Cerebellar nuclear complex (tissue), 1 donor: ENCODE results near the gene MKRN3.
"Not testable (repeated sequence)": the region's sequence is repeated elsewhere in the genome, so short reads cannot be mapped to it uniquely, and the experiment has no call there.

ENCODE experiments used
- DNase-seq, 2 experiments: peaks; one replicate each; lab custom pipeline; 2025; lab: John Stamatoyannopoulos, UW

MKRN3 gene

GRCh38 chr15:23589012-23589411 is 23.5 kb downstream of the MKRN3 start:
- no peak for DNase-seq

GRCh38 chr15:23594252-23594770 is 28.8 kb downstream of the MKRN3 start:
- no peak for DNase-seq

GRCh38 chr15:23595368-23595767 is 29.9 kb downstream of the MKRN3 start:
- no peak for DNase-seq

- no peak for DNase-seq
Measured at GRCh38 chr15:23596736-23597135, 31.3 kb downstream of the MKRN3 start.

- DNase-seq = not testable (repeated sequence)
Measured at GRCh38 chr15:23597278-23597677, 31.8 kb downstream of the MKRN3 start.

GRCh38 chr15:23599053-23599452 is 33.6 kb downstream of the MKRN3 start:
- DNase-seq = no peak

GRCh38 chr15:23602124-23602523 is 36.6 kb downstream of the MKRN3 start:
- DNase-seq = no peak

GRCh38 chr15:23606226-23606625 is 40.8 kb downstream of the MKRN3 start:
- DNase-seq = no peak

GRCh38 chr15:23616536-23616935 is 51.1 kb downstream of the MKRN3 start:
- DNase-seq = no peak
